Stimulated activated CD4-positive, alpha-beta T cell treated with anti-CD3 and anti-CD28 coated beads, TNF-alpha, amount 100 ng/mL, for 24 hours (primary cell): ENCODE data around the gene CADM1.

Experiments used
- DNase-seq, 3 experiments: peaks; one replicate each; pipeline ENCODE4 v3.0.0-alpha.2; 2020; ENCODE audit warnings: low read depth in 3 of 3

Gene CADM1

DNA sequence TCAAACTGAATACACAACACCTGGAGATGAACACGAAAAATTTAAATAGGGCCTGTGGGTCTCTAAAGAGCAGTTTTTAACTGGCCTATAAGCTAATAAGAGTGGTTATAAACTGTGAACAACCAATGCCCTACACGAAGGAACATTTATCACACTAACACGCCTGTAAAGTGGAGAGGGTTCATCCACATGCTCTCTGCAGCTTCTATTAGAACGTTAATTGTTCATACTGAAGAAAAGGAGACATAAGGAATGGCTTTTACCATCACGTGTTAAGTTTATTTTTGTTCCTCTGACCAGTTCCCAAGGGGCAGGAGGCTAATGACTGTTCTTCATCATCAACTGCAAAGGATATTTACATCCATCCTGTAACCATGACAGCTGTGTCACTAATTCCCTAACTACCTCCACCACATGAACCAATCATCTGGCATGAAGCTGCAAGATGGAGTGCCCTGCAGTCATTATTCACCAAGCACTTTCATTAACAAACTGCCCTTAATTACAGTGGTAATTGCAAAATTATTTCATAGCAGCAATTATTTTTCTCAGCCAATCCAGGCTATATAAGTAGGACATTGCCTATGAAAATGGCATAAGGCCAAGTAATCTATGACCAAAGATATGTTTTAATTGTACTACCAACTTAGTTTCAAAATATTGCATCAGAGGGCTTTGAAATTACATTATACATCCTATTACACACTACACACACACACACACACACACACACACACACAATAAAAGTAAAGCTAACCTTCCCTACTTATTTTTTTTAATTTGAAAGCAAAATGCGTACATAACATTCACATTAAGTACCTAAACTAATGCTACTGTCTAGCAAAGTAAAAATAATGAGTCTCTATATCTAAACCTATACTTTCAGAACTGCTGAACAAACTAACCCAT, 186.7 kb downstream of the CADM1 start:
- no peak for DNase-seq

DNA sequence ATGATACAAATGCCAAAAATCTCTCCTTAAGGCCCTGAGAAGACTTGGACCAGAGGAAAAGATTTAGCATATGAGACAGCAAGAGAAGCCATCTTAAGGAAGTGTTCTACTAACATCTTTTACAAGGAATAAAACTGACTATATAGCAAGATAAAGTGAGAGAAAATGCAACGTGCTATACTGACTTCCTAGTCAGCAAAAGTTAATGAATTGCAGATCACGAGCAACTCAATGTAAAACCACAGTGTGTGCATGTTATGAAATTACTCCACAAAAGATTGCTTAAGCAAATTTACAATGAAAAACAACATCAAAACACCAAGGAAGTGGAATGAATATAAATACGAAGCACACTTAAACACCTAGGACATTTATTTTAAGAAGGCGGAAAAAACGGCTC, 187.5 kb downstream of the CADM1 start:
- DNase-seq = no peak

GRCh38 chr11:115314330-115314920, 189.8 kb downstream of the CADM1 start:
- no peak for DNase-seq

DNA sequence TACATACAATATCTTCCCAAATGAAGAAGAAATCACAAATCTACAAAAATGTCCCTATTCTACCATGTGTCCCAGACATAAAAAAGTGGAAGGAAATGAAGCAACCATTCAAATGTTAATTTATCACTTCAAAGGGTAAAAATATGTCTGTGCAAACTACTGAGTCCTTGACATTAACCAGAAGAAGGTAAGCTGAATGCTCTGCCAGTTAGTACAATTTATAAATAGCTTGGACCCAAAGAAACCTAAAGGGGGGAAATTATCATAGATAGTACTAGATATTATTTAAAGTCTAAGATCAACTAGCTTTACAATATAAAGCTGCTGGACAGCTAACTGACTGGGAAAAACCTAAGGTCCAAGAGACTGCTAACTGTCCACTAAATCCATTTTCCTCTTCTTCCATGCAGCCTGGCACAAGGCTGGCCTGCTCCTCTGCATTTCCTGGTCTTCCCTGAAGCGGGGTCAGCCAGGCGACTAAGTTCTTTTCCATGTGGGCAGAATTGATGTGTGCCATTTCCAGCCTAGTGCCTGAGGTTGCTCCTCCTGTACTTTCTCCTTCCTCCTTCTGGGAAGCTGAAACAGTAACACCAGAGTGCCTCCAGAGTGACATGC, 190.9 kb downstream of the CADM1 start:
- no peak for DNase-seq

- no peak for DNase-seq
Measured at GRCh38 chr11:115311949-115312348, 192.3 kb downstream of the CADM1 start.

DNA sequence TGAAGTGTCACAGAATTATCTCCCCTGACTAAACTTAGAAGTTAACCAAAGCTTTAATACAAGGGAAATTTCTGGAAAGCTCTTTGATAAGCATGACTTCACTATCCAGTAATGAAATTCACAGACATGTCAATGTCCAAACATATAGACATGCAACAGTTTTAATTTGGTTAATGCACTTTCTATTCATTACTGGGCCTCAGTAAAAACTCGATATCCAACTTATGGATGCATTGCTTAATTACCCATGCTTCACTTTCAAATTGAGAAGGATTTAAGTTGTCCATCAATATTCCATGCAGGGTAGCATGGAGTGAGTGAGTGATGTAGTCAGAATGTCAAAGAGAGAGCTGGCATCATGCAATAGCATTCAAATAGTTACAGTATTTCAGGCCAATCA, 197.5 kb downstream of the CADM1 start:
- no peak for DNase-seq

DNA sequence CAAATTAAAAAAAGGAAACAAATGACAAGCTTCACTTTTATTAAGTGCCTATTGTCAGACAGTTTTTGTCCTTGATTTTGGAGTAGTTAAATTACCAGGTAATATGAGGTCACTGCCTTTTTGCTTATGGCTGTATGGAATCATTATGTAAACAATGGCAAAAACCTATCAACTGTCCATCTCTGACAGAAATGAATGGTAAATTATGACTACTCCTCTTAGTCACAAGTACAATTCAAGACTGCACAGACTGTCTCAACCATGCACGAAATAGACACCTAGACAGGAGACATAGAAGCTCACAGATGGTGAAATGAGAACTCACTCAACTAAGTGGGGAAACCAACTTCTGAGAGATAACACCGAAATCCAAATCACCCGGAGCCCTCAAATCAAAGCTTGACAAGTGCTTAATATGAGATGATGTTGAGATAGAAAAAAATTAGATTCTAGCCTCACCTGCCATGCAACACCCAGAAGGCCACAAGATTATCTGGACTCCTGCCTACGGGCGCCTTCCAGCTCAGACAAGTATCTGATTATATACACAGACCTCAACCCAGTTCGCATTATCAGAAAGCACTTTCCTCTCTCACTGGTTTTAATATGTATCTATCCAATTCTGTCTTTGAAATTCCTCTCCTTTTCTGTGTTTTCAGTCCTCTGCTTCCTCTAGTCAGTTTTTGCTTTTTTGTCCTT, 199.3 kb downstream of the CADM1 start:
- no peak for DNase-seq

DNA sequence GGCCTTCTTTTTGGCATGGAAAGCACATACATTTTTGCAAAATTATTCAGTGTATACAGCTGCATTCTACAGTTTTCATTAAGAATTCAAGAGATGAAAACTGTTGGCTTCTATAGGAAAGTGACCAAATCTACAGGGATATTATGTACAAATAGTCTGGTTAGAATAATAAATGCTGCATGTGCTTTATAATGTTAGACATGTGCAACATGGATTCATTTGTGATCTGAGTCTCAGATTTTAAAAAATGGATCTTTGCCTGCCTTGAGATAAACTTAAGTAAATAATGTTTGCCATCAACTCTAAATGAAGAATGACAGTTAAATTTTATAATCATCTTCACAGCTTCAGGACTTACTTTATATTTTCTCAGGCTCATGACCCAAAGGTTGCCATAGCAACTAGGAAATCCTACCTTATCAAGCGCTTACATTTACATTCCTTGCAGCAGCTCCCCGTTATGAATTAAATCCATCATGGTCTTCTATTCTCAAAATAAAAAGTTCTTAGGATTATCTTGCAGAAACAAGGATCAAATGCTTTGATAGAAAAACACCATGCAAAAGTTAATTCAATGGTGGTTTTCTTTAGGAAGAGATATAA, 200.2 kb downstream of the CADM1 start:
- DNase-seq = no peak

- no peak for DNase-seq
Measured at GRCh38 chr11:115302946-115303703, 201.1 kb downstream of the CADM1 start.

GRCh38 chr11:115300660-115301428, 203.4 kb downstream of the CADM1 start:
- no peak for DNase-seq

DNA sequence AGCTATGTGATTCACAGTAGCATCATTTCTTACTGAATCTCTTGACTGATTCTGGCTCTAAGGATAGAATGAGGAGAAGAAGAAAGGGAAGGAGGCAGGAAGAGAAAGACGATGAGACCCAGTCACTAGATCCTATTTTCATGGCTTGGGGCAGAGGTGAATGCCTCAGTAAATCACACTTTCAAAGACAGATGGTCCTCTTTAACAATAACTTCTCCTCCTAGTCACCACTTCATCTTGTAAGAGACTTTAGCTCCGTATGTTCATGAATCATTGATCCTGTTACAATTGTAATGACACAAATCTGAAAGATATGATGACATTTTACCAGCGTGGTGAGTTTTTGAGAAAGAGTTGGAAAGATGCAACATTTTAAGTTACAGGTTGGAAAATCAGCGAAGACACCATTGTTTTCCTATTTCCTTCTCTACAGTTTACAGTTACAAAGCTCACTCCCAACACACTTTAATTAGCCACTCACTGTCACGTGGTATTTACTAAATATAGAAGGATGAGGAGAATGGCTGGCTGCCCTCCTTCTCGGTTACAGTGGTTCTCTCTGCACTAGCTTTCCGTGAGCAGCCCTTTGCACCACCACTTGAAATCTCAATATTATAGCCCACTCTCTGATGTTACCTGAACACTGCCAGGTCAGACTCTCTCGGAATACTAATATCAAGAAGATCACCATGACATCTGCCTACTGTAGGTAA, 205.8 kb downstream of the CADM1 start:
- DNase-seq = no peak

GRCh38 chr11:115297330-115297729, 206.9 kb downstream of the CADM1 start:
- DNase-seq = no peak

DNA sequence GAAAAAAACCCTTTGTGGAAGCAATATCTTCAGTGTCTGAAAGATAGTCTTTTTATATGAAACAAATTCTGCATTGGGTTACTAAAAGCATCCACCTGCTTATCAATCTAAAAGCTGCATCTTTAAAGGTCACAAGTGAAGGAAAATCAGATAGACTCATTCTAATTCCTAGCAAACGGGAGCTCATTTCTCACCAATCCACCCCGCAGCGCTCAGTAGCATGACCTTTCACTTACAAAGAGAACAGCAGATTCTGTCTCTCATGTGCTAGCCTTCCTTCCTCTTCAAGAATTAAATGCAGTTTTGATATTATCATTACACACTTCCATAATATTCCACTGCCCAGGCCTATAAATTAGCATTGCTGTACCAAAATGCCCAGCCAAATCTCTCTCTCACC, 212.9 kb downstream of the CADM1 start:
- no peak for DNase-seq

- no peak for DNase-seq
Measured at GRCh38 chr11:115290893-115291292, 213.3 kb downstream of the CADM1 start.

GRCh38 chr11:115290479-115290878, 213.7 kb downstream of the CADM1 start:
- DNase-seq = no peak

GRCh38 chr11:115287266-115287665, 216.9 kb downstream of the CADM1 start:
- no peak for DNase-seq

- no peak for DNase-seq
Measured at GRCh38 chr11:115286614-115287013, 217.6 kb downstream of the CADM1 start.

GRCh38 chr11:115284773-115285172, 219.4 kb downstream of the CADM1 start:
- DNase-seq = no peak

DNA sequence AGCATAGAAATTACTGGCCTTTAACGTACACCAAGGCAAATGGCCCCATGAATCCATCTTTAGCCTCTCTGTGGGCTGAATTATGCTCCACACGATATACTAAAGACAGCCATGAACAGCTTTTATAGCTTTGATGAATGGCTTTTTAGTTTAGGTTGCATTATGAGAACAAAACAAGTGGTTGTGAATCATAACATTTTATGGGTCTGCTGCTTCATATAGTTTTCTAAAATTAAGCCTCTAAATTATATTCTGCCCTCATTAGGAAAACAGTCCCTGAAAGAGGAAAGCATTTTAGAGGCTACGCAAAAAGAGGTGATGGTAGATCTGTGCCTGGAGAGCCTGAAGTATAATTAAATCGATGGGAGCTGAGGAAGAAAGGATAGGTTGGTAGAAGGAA, 221.3 kb downstream of the CADM1 start:
- DNase-seq = no peak

- DNase-seq = no peak
Measured at GRCh38 chr11:115280775-115281174, 223.4 kb downstream of the CADM1 start.
